ENCODE results near the gene AKR1E2.

GRCh38 chr10:4888236-4888635 lies 62.2 kb downstream of the AKR1E2 start:
- TF ChIP-seq POLR2A (IDR thresholded peaks at IDR 0.05) (no peak), CTCF (IDR thresholded peaks at IDR 0.05) (no peak)

Data from body of pancreas (tissue), 4 donors.